Jurkat, Clone E6-1 (cell line): ENCODE results near the gene SND1.

Experiments used
- DNase-seq: peaks from one replicate; pipeline ENCODE4 v3.0.0-alpha.2; 2011; ENCODE audit warnings: low read depth, low spot score
- H3K4me3 ChIP-seq: 2 replicates; pipeline ENCODE4 v1.5.1; 2011; ENCODE audit warnings: mild to moderate bottlenecking, low read length, control low read depth, moderate library complexity

SND1 gene

DNA sequence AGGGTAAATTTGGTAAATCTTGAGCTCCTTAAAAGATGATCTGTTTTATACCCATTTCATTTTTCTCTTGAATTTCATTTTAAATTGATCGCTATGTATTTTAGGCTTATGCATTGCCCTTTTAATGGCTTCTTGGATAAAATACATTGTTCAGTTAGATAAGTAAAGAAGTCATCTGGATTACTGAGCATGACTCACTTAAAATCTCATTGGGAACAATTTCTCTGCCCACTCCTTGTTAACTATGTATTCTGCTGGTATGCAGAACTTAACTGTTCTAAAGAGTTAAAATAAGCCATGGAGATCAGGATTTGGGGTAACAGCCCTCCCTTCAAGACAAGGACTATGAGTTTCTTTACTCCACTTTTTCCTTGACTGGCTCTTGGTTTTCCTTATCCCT lies 134.2 kb downstream of the SND1 start:
- no peak overlapping the region for H3K4me3 ChIP-seq
- DNase-seq, result no peak

DNA sequence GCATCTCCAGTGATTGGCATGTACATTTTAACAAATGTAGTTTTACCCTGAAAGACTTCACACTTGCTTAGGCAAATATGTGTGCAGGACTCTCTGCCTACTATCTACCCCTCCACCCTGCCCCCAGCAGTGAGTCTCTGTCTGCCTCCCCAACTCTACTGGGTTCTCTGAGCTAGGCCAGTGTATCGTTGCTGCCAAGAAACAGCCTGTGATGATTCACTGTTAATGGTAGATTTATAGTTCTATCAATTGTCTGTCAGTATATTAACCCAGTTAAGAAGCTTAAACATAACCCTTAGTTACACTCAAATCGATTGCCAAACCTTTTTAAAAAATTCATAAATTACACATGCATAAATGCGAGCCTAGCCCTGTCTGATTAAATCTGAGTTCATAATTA lies 137.0 kb downstream of the SND1 start:
- H3K4me3 ChIP-seq, result no peak overlapping the region
- no peak for DNase-seq

DNA sequence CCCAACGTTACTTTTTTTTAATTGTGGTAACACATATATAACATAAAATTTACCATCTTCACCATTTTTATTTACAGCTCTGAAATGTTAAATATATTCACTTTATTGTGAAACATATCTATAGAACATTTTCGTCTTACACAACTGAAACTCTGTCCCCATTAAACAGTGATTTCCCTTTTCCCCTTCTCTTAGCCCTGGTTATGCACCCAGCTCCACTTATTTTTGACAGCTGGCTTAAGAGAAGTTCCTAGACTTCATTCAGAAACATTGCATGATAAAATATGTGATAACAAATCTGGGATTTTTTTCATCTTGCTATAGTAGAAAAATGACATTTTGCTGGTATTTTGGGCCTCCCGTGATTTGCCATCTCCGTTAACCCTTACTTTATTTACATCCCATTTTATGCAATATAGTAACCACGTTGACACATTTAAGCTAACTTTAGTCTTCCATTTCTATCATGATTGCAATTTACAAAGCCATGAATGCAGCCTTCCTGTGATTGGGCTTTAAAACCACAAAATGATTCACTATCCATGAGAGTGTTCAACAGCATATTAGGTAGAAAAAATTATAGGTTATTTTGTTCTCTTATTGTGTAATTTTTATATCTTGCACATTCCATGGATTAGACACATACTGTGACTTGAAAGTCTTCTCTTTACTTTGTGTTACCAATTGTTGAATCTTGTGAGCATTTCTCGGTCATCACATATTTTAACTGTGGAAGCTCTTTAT lies 139.6 kb downstream of the SND1 start:
- no peak for DNase-seq
- H3K4me3 ChIP-seq, result no peak overlapping the region

DNA sequence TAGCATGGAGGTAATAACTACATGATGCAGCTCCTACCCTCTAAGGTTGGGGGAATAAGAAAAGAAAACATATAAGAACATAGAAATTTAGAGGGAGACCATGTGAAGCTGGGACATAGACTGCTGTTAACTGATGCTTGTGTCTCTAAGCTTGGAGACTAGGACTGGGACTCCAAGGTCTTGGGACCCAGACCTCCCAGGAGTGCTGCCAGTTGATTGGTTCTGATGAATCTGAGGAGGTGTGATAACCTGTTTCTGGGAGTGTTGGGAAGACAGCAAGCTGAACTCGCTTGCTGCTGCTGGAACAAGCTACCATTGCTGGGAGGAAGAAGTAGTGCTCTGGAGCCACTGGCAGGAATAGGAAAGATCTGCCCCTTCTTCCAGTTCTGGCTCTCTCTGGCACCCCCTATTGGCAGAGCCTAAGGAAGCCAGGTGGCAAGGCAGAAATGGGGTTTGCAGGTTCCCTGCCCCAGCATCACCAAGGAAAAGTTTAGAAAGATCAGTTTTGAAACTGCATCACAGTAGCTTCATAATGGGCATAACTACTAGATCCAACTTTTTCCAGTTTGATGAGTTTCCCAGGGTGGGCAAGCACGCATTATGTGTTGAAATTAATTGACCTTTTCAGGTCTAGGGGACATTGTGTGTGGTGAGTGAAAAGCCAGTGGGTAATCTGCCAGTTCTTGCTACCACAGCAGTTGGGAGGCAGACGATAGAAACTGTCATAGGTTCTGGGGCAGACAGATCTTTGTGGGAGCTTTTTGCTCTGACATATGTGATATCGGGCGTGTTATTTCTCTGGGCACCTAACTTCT lies 140.7 kb downstream of the SND1 start:
- DNase-seq, result peak; percentile 11

DNA sequence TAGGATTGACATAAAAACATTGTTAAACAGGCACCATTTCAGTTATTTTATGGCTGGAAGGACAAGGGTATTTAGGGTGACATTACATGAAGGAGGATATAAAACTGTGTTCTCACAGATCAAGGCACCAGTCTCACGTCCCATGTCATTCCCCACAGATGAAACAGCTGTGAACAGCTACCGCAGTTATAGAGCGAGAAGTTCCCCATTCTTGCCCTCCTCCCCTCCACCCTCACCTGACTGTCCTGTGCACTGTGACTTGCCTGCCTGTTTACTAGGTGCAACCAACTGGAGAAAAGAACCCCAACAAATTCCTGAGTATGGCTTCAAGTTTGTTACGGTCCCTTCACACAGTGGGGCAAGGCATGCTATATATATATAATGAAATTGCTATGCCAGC lies 141.6 kb downstream of the SND1 start:
- no peak overlapping the region for H3K4me3 ChIP-seq
- DNase-seq, result no peak

More for the DNA sequence above, 140.7 kb downstream of the SND1 start:
- no peak overlapping the region for H3K4me3 ChIP-seq

DNA sequence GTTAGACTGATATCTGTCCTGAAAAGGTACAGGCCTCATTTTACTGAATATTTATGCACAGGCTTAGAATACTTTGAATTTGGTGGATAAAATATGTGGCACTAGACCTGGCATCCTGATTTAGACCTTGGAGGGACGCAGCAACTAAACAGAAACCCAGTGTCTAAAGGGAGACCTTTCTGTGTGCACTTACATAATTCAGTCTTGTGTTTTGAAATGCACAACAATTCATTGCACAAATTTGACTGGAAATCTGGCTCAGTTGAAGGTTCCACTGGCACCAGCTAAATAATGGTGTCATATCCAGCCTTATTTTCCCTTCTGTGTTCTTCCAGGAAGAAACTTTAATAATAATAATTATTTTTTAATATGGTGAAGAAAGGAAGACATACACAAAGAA lies 142.1 kb downstream of the SND1 start:
- H3K4me3 ChIP-seq, result no peak overlapping the region
- no peak for DNase-seq

DNA sequence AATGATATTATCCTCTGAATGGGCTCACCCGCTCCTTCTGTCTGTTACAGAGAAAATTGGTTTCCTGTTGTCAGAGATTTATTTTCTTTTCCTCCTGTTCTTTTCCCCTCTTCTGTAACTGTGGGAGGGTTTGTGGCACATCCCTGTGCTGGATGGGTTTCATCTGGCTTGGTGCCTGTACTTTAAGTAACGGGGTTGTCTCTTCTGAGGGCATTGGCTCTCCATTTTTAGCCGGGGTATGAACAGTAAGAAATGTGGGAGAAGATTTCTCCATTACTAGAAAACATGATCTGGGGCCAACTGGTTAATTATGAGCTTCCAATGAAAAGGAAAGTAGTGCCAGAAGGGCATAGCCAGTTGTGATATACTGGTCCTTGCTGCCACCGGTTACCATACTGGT lies 142.6 kb downstream of the SND1 start:
- no peak for DNase-seq
- no peak overlapping the region for H3K4me3 ChIP-seq

DNA sequence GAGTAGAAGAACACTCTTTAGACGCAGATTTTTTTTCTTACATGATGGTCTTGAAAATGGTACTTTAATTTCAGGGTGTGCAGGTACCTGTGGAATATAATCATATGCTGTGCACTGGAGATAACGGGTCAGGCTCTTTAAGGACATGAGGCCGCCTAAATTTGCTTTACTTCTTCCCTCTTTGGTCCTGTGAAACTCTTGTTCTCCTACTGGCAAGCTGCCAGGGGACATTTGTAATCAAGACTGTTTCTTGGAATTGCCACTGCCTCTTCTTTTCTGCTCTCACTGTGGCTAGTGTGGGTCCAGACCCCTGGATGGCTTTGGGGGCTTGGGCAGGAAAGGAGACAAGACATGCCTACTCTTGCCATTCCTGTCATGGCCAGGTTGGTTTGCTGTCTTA lies 146.0 kb downstream of the SND1 start:
- no peak overlapping the region for H3K4me3 ChIP-seq
- no peak for DNase-seq

DNA sequence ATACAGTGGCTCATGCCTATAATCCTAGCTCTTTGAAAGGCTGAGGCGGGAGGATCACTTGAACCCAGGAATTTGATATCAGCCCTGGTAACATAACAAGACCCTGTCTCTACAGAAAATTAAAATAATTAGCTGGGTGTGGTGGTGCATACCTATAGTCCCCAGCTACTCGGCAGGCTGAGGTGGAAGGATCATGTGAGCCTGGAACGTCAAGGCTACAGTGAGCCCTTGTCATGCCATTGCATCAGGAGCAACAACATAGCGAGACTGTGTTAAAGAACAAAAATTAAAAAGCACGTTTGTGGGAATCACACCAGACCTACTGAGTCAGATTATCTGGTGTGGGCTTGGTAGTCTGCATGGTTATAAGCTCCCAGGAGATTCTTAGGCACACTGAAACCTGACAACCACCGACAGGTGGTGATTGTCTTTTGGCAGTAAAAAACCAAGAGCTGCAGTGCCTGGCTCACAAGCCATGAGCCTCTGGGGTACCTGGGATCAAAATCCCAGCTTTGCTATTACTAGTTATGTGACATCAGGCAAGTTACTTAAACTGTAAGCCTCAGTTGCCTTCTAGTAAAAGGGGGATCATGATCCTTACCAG lies 146.9 kb downstream of the SND1 start:
- DNase-seq, result no peak
- H3K4me3 ChIP-seq, result no peak overlapping the region

DNA sequence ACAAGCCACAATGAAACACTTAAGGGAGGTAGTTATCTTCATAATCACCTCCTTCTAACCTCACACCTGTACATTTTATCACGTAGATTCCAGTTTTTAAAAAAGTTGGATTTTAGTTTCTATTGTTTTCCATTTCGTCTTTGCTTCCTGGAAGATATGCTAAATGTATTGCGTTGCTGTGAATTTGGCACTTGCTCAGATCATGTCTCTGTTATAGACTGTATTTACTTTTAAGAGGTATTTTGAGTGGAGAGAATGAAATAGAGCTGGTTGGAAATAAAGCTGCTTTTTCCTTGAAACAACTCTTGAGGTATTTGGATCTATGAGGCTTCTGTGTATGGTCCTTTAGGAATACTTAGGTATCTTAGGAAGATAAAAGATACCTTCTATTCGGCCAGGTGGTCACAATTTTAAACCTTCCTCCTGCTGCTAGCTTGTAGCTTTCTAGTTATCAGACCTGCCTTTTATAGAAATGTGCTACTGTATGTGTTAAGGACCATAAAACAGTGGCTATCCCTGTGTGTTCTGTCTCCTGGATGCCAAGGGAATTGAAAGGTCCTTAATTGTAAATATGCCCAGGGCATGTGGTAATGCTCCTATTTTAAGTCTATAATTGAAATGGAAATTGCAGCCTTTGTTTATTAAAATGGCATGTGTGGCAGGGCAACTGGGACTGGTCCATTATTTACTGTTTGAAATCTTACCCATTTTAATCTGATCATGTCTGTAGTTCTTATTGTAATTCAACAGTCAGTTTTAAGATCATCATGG lies 147.7 kb downstream of the SND1 start:
- no peak for DNase-seq
- H3K4me3 ChIP-seq, result no peak overlapping the region

DNA sequence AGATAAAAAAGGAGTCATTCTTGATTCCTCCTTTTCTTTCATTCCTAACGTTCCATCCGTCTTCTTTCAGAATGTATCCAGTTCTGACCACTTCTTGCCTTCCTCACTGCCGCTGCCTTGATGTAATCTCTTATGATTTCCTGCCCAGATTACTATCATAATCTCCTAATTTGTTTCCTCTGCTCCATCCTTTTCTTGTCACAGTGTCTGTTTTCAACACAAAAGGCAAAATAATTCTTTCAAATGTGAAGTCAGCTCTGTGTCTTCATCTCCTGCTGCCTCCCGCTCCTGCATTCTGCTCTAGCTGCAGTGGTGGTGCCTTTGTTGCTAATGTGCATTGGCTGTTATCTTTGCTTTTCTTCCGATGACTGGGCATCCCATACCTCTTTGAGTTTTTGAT lies 150.9 kb downstream of the SND1 start:
- no peak for DNase-seq
- no peak overlapping the region for H3K4me3 ChIP-seq

DNA sequence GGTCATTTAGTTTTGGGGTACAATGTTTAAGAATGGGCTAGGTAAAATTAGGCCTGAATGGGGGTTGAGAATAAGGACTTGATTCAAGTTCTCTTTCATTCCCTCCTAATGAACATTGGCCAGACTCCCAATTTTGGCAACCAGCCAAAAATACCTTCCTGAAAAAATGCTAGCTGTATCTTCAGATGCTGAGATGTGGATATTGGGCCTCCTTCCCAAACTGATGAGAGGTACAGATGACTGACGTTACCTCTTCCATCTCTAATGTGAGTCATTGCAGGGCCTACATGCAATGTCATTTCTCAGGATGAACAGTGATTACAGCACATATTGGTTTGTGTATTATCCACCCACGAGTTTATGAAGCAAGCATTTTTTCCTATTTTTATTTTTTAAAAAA lies 151.6 kb downstream of the SND1 start:
- no peak overlapping the region for H3K4me3 ChIP-seq
- DNase-seq, result no peak

DNA sequence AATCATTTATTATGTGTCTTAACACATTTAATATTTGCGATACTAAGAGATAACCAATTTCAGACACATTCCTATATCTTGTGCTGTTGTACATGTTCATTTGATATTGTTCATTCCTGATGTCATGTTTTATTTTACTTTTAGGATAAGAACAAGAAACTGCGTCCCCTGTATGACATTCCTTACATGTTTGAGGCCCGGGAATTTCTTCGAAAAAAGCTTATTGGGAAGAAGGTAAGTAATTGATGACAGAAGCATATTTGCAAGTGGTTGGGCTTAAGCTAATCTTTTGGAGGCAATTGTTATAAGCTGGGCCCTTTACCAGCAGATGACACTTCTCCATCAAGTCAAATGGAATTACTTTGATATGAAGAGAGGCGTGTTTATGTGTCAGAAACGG lies 155.3 kb downstream of the SND1 start:
- no peak for DNase-seq
- H3K4me3 ChIP-seq, result no peak overlapping the region

DNA sequence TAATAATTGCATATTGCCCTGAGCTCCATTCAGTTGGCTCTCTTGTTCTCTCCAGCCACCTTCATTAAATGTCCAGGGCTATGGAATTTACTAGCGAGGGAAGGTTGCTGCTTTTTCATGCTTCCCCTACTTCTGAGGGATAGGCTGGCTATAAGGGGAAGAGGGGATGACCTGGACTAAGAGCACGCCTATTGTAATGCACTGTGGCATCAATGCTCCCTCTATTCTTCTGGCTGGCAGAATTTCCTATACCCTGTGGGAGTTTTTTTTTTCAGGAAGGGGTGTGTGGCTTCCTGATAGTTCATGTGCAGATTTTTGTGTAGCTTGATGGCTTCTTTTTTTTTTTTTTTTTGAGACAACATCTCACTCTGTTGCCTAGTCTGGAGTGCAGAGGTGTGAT lies 155.8 kb downstream of the SND1 start:
- no peak overlapping the region for H3K4me3 ChIP-seq
- DNase-seq, result no peak

DNA sequence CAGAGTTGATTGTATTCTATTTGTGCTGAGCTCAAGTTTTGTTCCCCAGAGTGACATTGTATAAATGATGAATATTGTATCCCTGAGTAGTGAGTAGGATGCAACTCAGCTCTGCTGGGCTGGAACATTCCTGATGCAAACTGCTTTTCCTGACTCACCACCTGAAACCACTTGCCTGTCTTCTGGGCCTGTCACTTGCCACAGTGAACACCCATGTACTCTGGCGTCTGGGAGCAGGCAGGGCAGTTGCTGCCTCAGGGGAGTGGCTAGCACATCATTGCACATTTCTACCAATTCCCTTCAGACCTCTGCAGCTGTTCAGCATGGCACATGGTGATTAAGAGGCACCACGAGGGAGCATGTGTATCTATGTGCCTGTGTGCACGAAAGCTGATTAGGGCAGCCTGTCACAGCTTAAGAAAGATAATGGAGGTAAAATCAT lies 157.3 kb downstream of the SND1 start:
- no peak overlapping the region for H3K4me3 ChIP-seq
- DNase-seq, result no peak

DNA sequence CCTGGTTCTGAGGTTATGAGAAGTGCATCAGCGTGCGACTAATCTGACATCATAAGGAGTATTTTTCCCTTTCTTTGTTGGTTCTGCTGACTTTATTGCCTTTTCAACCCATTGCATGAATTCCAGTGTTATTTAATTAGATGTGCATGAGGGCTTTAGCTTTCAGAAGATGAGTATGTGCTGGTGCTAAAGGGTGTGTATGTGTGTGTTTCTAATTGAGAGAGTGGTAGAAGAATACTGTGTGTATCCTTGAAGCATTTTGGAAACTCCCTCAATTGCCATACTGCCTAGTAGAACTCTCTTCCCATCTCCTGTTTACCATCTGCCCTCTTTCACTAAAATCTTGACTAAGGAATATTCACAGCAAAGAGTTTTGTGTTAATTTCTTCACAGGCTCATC lies 158.1 kb downstream of the SND1 start:
- DNase-seq, result no peak
- no peak overlapping the region for H3K4me3 ChIP-seq

DNA sequence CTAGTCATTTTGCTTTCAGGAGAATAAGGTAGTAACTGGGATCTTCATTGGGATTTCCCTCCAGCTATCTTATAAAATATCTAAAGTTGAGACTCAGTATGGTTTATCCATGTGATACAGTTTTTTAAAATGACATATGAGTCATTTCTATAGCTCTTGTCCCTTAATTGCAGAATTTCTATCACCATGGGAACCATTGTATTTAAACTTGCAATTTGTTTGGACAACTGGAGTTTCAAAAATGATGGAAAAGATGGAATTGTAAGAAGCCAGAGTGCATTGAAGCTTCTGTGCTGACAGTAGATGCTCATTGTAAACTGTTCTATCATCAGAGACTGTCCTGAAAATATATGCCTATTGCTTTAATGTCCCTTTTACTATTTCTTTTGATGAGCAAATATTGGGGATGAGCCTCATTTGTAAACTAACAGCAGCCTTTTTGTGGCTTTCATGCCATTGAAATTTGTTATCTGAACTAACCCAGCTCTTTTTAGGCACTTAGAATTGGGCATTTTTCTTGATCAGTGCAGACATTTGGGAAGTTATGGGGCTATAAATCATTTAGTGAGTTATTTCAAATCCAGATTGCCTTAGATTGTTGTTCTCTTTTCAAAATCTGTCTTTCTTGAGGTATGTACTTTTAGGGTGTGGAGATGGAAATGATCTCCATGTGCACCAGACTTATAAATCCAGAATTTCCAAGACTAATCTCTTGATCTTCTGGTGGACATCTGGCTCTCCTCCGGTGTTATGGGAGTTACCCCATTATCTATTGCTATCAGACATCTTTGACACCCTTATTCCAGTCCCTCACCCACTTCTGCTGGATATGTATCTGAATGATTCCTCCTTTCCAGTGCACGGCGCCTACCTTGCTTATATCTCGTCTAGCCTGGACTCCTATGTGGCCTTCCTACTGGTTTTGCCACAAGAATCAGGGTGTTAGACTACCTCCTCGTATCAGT lies 159.0 kb downstream of the SND1 start:
- DNase-seq, result no peak

DNA sequence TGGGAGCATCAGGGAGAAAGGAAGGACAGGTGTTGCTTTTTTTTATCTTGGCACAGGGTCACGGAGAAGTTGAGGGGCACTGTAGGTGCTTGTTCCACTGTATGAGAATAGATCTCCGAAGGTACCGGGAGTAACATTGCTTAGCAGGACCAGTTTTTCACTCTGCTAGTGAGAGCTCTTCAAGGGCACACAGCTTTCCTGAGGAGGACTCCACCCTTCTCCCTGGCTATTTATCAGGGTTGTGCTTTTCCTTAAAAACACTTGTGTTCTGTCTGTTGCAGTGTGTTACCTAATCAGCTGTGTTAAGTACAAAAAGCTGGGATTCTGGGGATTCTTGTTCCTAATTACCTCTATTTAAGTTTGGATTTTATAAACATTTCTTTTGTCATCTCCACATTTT lies 160.5 kb downstream of the SND1 start:
- H3K4me3 ChIP-seq, result no peak overlapping the region
- DNase-seq, result no peak

More for the DNA sequence above, 159.0 kb downstream of the SND1 start:
- H3K4me3 ChIP-seq, result no peak overlapping the region
